A204.1 (cell line): Measurements from ENCODE around the gene ANKRD18A.
"Not testable (repeated sequence)": the region's sequence is repeated elsewhere in the genome, so short reads cannot be mapped to it uniquely, and the experiment has no call there.

Source experiments
- FAIRE-seq: peaks from 2 replicates; lab custom pipeline; 2012; peaks lifted over from hg19 to GRCh38; lab: Jason Lieb, UNC

Gene ANKRD18A

DNA sequence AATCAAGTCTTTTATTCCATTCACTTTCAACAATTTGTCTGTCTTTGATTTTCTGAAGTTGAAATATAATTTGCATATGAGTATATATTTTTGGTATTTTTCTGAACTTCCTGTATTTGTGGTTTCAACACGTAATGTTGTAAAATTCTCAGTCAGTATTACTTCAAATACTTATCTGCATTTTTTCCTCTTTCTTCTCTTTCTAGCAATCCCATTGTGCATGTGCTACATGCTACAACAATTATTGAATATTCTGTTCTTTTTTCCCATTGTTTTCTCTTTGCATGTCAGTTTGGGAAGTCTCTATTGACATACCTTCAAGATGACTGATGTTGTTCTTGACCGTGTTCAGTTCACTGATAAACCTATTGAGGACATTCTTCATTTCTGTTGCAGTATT, 5.6 kb upstream of the ANKRD18A start:
- no peak for FAIRE-seq

DNA sequence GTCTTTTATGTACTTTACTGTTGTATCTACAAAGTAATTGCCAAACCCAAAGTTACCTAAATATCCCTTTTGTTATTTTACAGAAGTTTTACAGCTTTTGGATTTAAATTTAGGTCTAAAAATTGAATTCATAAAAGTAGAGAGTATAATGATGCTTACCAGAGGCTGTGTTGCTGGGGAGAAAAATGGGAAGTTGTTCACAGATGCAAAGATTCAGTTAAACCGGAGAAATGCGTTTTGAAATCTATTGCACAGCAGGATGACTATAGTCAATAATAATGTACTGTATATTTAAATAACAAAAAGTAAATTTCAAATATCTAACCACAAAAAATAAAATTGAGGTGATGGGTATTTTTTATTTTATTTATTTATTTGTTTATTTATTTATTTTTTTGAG, 2.6 kb upstream of the ANKRD18A start:
- no peak for FAIRE-seq

DNA sequence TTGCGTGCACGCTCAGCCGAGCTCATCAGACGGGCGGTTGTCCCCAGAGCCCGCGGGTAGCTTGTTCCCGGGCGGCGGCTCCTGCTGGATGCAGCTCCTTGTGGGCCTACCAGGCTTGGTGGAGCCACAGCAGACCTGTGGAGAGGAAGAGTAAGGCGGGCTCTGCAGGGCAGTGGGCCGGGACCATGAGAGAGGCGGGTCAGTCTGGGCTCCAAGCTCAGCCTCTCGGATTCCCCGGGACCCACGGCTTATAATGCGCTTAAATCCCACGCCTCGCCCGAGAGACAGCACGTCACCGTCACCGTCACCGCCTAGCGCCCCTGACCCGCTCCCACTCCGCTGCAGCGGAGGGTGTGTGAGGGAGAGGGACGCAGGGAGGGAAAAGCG, 1.9 kb upstream of the ANKRD18A start:
- no peak for FAIRE-seq

DNA sequence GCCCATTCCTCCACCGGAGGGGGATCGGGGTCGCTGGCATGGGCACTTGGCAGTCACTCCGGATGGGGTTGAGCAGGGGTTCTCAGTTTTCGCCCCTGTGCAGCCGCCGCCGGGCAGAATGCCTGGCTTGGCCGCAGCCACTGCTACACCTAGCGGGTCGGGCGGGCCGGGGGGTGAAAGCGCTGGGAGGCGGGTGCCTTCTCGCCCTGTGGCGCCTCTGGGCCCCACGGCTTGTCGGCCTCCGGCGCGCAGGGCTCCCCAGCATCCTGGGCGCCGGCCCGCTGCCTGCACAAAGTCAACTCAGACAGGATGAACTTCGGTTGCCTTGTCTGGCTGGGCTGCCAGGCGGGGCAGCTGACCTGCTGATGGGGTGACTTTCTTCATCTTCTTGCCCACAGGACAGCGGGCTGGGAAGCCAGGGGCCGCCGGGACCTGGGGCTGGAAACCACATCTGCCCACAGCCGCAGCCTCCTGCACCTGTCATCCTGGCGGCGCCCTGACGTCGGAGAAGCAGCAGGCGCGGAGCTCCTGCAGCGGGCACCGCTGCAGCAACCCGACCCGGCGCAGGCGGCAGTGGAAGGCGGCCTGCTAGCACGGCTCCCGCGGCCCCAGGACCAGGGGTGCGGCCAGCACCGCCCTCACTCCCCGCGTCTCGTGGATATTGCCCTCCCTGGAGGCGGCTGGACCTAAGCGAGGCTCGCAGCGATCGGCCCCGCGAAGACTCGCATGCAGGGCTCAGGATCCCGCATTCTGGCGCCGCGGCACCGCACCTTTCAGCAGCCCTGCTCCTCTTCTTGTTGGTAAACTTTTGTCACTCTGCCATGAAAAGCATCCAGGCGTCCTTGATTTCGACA, 1.3 kb upstream of the ANKRD18A start:
- no peak for FAIRE-seq

DNA sequence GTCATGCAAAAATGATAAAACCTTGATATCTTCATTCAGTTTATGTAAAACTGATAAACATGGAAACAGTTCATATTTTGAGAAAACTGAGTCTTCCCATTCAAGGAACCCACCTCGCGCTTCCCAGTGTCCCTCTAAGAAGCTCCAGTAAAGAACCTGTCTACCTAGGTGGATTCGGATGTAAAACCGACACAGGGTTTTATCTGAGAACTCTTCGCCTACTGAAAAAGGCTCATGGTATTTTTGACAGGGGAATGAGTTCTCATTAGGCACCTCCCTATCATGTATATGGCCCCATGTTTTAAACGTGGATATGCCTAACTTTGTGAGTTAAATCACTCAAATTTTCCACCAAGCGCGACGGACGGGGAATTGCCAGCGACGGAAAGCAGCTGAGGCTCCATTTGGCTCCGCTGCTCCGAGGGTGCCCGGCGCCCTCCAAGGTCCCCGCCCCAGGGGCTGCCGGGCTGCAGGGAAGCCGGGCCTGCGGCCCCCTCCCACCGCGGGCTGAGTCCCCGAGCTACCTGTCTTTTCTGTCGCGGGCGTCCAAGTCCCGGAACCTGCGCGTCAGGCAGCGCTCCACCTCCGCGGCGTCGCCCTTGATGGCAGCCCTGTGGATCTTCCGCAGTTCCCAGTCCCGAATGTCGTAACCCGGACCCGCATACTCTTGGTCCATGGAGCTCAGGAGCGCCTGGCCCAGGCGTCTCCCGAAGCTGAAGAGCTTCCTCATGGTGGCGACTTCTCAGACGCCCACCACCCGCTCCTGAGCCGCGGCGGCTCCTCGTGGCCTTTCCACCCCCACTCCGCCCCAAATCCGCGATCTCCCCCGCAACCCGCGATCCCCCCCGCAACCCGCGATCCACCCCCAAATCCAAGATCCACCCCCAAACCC, 594 bp downstream of the ANKRD18A start:
- FAIRE-seq, result no peak

DNA sequence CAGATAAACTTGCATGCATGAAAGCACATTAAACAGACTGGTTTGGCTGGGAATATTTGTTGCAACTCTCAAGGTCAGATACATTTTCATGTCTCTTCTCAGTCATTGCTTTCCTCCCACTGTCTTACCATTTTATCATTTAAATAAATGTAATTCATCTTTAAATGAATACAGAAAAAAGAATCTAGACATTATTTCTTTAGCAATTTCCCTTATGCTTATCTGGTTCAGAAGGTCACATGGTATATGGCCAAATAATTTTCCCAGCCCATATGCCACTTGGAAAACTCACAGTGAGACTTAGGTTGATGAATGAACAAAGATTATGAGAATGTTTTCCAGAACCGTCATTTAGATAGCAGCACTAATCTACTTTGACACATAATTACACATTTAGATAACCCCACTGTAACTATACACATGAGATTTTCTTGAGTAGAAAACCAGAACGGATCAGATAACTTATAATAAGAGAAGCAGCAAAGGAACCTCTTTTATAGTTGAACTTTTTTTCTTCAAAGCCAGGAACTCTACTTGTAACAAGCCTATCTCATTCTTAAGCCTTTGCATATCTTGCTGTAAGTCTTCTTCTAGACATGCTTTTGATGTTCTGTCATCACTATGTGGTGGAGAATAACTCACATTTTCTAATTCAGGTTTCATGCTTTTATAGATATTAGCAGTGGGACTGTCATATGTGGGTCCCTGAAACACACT, 22.2 kb downstream of the ANKRD18A start:
- FAIRE-seq, result not testable (repeated sequence)

DNA sequence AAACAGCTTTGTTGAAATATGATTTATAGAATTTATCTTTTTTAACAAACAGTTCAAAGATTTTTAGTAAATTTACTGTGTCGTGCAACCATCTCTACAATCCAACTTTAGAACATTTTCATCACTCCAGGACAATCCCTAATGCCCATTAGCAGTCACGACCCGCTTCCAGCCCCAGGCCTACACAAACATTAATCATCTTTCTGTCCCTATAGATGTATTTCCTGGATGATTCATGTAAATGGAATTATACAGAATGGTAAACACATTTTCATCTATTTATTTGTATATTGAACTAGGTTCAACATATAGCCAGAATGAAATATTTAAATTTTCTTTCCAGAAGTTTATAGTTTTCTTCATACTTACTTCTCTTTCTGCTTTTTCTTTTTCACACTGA, 25.3 kb downstream of the ANKRD18A start:
- FAIRE-seq, result not testable (repeated sequence)

DNA sequence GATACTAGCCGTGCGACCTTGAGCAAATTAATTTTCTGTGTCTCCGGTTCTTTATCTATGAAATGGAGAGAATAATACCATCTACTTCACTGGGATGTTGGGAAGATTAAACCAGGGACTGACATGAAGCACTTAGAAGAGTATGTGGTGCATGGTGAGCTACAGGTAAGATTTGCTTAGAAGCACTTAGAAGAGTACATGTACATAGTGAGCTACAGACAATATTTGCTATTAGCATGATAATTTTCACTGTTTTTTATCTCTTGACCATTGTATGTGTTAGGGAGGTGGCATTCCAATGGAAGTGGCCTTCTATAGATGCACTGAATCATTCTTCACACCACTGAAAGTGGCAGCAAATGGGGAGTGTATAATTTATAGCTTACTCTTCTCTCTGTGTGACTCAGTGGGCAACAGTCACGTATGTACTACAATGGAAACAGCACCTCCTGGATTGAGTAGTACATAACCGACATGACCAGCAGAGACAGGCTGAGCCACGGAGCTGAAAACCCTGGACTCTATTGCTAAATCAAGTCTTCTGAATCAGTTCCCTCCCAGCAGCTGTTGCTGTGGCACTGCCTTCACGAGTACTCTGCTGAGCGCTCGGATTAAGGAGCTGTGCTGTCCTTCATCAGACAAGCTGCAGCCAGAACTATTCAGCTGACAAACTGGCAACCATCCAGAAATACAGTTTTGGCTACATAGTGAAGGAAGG, 28.9 kb downstream of the ANKRD18A start:
- FAIRE-seq, result not testable (repeated sequence)

DNA sequence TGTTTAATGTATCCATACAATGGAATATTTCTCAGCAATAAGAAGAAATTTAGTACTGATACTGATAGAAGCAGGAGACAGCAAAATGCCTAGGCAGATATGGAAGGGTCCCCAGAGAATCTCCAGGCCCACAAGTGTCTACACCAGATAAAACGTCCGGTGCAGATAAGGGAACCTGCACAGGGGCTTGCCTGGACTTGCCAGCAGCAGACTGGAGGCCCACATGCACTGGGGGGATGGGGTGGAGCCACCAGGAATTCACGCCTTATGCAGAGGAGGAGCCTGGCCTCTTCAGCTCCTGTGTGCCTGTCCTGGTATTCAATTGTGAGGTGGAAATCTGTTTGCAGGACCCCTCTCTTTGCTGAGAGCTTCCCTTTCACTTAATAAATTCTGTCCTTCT, 36.6 kb downstream of the ANKRD18A start:
- FAIRE-seq, result not testable (repeated sequence)

DNA sequence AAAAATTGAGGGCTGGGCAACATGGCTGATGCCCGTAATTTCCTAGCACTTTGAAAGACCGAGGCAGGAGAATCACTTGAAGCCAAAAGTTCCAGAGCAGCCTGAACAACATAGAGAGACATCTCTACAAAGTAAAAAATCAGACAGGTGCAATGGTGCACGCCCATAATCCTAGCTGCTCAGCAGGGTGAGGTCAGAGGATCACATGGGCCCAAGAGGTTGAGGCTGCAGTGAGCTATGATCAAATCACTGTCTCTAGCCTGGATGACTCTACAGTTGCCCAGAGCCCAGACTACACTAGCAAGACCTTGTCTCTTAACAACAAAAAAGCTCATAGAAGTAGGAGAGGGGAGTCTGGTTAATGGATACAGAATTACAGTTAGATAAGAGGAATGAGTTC, 40.3 kb downstream of the ANKRD18A start:
- FAIRE-seq, result not testable (repeated sequence)

DNA sequence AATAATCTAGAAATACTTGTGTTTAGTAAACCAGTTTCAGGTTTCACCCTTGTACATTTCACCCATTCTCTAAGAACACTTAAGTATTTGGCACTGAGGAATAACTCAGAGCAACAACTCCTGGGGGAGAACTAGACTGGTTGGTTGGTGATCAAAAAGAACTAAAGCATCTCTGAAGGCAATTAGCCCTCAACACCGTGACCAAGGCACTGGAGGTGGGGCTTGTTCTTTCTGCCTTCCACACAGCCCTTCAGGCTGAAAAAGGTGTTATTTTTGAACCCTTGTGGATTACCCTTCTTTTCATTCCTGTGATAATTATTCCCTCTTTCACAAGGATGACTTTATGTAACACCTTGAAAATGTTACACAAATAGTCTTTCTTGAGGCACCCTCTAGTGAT, 44.2 kb downstream of the ANKRD18A start:
- not testable (repeated sequence) for FAIRE-seq

DNA sequence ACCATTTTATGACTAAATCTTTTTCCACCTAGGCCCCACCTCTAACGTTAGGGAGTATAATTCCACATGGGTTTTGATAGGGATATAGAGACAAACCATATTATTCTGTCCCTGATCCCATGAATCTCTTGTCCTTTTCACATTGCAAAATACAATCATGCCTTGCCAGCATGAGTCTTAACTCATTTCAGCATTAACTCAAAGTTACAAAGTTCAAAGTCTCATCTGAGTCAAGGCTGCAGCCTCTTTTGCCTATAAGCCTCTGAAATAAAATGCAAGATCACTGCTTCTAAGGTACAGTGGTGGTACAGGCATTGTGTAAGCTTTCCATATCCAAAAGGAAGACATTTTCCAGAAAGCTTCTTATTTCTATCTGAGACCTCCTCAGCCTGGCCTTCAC, 54.3 kb downstream of the ANKRD18A start:
- not testable (repeated sequence) for FAIRE-seq

DNA sequence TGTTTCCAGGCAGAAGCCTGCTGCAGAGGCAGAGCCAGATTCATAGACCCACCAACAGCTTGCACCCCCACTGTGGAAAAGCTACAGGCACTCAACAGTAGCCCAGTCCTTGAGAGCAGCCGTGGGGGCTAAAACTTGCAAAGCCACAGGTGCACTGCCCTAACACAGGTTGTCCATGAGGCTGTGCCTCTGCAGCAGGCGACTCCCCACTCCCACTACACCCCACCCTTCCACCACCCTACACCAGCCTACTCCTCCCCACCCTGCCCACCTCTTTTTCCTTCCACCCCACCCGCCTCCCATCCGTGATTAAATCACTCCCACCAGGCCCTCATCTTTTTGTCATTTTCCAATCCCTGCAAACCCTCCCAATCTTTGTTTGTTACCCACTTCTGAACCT, 55.2 kb downstream of the ANKRD18A start:
- not testable (repeated sequence) for FAIRE-seq

DNA sequence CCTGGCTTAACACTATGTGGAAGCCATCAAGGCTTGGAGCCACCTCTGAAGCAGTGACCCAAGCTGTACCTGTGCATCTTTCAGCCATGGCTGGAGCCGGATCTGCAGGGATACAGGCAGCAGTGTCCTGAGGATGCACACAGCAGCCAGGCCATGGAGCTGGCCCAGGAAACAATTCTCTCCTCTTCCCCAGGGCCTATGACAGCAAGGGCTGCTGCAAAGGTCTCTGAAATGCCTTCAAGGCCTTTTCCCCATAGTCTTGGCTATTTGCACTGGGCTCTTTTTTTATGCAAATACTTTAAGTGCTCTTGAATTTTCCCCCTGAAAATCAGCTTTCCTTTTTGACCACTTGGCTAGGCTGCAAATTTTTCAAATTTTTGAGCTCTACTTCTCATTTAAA, 56.5 kb downstream of the ANKRD18A start:
- not testable (repeated sequence) for FAIRE-seq

DNA sequence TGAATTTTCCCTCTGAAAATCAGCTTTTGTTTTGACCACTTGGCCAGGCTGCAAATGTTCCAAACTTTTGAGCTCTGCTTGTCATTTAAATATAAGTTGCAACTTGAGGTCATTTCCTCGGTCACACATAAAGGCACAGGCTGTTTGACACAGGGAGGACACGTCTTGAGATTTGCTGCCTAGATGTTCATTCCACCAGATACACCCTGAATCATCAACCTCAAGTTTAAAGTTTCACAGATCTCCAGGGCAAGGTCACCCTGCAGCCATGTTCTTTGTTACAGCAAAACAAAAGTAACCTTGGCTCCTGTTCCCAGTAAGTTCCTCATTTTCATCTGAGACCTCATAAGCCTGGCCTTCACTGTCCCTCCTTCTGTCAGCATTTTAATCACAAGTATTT, 59.3 kb downstream of the ANKRD18A start:
- not testable (repeated sequence) for FAIRE-seq

DNA sequence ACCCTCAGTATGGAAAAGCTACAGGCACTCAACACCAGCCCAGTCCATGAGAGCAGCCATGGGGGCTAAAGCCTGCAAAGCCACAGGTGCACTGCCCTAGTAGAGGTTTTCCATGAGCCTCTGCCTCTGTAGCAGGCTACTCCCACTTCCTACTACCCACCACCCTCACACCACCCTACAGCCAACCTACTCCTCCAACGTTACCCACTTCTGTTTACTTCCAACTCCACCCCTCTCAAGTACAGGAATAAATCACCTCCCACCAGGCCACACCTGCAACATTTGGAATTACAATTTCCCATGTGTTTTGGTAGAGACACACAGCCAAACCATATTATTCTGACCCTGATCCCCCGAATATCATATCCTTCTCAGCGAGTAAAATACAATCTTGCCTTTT, 61.2 kb downstream of the ANKRD18A start:
- not testable (repeated sequence) for FAIRE-seq

DNA sequence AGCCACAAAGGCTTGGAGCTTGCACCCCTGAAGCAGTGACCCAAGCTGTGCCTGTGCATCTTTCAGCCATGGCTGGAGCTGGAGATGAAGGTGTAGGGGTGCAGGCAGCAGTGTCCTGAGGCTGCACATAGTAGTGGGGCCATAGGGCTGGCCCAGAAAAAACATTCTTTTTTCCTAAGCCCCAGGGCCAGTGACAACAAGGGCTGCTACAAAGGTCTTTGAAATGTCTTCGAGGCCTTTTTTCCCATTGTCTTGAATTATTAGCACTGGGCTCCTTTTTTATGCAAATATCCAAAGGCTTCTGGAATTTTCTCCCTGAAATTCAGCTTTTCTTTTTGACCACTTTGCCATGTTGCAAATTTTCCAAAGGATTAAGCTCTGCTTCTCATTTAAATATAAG, 62.6 kb downstream of the ANKRD18A start:
- FAIRE-seq, result not testable (repeated sequence)

DNA sequence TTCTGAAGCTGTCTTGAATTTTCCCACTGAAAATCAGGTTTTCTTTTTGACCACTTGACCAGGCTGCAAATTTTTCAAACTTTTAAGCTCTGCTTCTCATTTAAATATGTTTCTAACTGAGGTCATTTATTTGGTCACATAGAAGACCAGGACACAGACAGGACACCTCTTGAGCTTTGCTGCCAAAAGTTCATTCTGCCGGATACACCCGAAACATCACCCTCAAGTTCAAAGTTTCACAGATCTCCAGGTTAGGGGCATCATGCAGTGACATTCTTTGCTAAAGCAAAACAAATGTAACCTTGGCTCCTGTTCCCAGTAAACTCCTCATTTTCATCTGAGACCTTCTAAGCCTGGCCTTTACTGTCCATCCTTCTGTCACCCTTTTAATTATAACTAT, 65.4 kb downstream of the ANKRD18A start:
- not testable (repeated sequence) for FAIRE-seq

DNA sequence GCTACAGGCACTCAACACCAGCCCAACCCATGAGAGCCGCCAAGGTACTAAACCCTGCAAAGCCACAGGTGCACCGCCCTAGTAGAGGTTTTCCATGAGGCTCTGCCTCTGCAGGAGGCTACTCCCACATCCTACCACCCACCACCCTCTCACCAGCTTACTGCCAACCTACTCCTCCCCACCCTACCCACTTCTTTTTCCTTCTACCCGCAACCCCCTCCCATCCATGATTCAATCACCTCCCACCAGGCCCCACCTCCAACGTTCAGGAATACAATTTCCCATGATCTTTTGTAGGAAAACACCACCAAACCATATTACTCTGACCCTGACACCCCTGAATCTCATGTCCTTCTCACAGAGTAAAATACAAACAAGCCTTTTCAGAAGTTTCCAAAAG, 67.4 kb downstream of the ANKRD18A start:
- not testable (repeated sequence) for FAIRE-seq

DNA sequence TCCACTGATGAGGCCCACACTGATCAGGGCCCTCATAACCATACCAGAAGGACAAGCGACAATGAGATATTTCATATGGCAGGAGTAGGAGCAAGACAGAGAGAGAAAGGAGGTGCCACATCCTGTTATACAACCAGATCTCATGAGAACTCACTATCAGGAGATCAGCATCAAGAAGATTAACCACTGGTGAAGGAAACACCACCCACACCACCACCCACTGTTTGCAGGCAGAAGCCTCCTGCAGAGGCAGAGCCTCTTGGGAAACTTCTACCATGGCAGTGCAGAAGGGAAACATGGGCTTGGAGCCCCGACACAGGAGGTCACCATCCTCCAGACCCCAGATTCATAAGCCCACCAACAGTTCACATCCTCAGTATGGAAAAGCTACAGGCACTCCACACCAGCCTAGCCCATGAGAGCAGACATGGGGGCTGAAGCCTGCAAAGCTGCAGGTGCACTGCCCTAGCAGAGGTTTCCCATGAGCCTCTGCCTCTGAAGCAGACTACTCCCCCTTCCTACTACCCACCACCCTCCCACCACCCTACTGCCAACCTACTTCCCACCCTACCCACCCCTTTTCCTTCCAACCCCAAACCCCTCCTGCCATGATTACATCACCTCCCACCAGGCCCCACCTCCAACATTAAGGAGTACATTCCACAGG, 73.8 kb downstream of the ANKRD18A start:
- not testable (repeated sequence) for FAIRE-seq

DNA sequence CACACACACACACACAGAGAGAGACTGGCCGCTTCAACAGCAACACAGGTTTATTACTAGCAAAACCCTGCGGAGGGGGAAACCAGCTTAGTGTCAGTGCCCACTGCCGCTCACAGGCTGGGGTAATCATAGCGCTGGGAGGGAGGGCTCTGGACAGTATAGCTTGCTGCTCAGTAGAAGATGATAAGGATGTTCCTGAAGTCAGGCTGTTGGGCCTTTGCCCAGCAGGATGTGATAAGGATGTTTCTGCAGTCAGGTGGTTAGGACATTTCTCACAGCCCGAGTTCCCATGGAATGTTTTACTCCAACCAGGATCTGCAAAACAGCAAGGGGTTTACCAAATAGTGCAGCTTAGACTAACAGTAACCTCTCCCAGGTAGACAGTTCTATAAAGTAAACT, 79.9 kb downstream of the ANKRD18A start:
- FAIRE-seq, result not testable (repeated sequence)
